IgD-negative memory B cell (primary cell): ENCODE results near the gene NOTCH2. TPM values are rescaled to one million over a fixed set of nuclear protein-coding genes. Genes with fewer than 3 reads are reported as not detected.

Experiments
- H3K27ac Mint-ChIP-seq, 3 donors: one replicate each; pipeline ENCODE4 v1.8.0; 2020 to 2022; ENCODE audit warnings: mild to moderate bottlenecking in 3 of 3, mixed read lengths in 3 of 3, moderate library complexity in 1 of 3
- H3K27me3 Mint-ChIP-seq: one replicate; pipeline ENCODE4 v1.8.0; 2021; ENCODE audit warnings: mixed read lengths
- H3K36me3 Mint-ChIP-seq: one replicate; pipeline ENCODE4 v1.8.0; 2020; ENCODE audit warnings: mild to moderate bottlenecking, mixed read lengths
- H3K4me1 Mint-ChIP-seq, 3 donors: one replicate each; pipeline ENCODE4 v1.8.0; 2020 to 2022; ENCODE audit warnings: mixed read lengths in 3 of 3, mild to moderate bottlenecking in 1 of 3
- H3K4me3 Mint-ChIP-seq, 4 donors: one replicate each; pipeline ENCODE4 v1.8.0; 2020 to 2022; ENCODE audit warnings: mild to moderate bottlenecking in 4 of 4, mixed read lengths in 4 of 4, moderate library complexity in 3 of 4
- H3K9me3 Mint-ChIP-seq, 3 donors: one replicate each; pipeline ENCODE4 v1.8.0; 2020 to 2021; ENCODE audit warnings: mixed read lengths in 3 of 3, mild to moderate bottlenecking in 1 of 3
- polyA plus RNA-seq: library from polyadenylated mRNA; unstranded; fragments of 300-500 nt; fragmentation: Illumina TruSeq; gene quantifications from one replicate; pipeline ENCODE4 v1.2.3, GENCODE V29; 2021

NOTCH2 gene
- polyA plus RNA-seq, 1 donor from 2014 or later: 46.5 TPM

DNA sequence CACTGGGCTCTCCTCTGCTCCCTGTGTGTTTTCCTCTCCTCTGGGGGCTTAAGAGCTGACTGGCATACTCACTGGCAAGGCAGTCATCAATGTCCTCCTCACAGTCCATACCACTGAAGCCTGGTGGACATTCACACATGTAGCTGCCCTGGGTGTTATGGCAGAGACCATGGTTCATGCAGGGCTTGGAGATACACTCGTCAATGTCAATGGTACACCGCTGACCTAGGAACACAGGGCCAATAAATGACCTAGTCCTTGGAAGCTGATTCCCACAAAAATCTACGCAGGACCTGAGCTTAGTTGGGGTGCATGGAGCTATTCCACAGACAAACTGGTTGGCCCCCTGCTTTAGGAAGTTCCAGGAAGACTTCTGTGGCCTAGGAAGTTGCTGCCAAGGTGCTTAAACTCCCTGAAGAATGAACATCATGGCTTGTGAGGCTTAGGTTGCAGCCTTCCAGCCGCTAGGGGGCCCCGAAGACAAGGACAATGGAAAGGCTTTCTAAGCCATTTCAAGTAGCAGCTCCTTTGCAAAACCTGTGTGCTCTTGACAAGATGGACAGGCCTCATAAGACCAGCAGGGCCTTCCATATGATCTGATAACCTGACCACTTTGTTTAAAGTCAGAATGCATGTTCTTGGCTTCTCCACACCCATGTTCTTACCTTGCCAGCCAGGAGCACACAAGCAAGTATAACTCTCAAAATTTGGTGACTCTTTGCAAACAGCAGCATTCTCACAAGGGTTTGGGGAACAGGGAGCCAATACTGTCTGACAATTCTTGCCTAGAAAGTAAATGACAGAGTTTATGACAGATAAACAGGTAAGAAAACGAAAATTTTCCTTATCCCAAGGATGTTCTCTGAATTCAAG lies 120.9 kb downstream of the NOTCH2 start:
- peaks cover 1 to 12% (median 3%) of the 10 kb centered on the region in 3 donors for H3K4me1 Mint-ChIP-seq
- no peak overlapping the region for H3K27ac Mint-ChIP-seq
- peaks cover 4% of the 10 kb centered on the region for H3K36me3 Mint-ChIP-seq
- no peak overlapping the region for H3K4me3 Mint-ChIP-seq
- no peaks in the 10 kb centered on the region for H3K9me3 Mint-ChIP-seq
- H3K27me3 Mint-ChIP-seq: no peaks in the 10 kb centered on the region

DNA sequence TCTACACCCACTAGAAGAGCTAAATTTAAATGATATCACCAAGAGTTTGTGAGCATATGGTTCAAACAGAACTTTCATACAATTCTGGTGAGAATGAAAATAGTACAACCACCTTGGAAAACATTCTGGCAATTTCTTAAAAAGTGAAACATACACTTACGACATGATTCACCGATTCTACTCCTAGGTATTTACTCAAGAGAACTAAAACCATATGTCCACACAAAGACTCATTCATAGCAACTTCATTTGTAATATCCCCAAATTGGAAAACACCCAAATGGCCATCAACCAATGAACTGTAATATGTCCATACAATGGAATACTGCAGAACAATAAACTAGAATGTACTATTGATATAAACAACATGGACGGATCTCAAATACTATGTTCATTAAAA lies 122.0 kb downstream of the NOTCH2 start:
- no peaks in the 10 kb centered on the region for H3K9me3 Mint-ChIP-seq
- no peaks in the 10 kb centered on the region for H3K27me3 Mint-ChIP-seq
- no peak overlapping the region for H3K27ac Mint-ChIP-seq
- H3K4me3 Mint-ChIP-seq: no peak overlapping the region
- peaks cover 1 to 12% (median 3%) of the 10 kb centered on the region in 3 donors for H3K4me1 Mint-ChIP-seq
- peaks cover 4% of the 10 kb centered on the region for H3K36me3 Mint-ChIP-seq

DNA sequence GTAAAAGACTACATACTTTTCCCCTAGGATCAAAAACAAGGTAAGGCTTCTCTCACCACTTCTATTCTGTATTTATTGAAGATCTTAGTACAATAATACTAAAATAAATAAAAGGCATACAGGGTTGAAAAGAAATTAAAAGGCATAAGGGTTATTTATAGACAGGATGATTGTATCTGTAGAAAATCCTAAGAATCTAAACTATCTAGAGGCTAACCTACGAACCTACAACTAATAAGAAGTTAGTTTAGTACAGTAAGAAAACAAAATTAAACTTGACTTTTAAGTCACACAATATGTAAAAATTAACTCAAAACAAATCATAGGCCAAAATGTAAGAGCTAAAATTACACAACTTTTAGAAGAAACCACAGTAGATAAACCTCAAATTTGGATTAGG lies 122.7 kb downstream of the NOTCH2 start:
- H3K27ac Mint-ChIP-seq: peak overlapping the region in 1 of 3 donors; percentile 15
- H3K9me3 Mint-ChIP-seq: no peaks in the 10 kb centered on the region
- H3K36me3 Mint-ChIP-seq: peaks cover 4% of the 10 kb centered on the region
- H3K4me1 Mint-ChIP-seq: peaks cover 1 to 12% (median 3%) of the 10 kb centered on the region in 3 donors
- H3K27me3 Mint-ChIP-seq: no peaks in the 10 kb centered on the region
- H3K4me3 Mint-ChIP-seq: no peak overlapping the region

DNA sequence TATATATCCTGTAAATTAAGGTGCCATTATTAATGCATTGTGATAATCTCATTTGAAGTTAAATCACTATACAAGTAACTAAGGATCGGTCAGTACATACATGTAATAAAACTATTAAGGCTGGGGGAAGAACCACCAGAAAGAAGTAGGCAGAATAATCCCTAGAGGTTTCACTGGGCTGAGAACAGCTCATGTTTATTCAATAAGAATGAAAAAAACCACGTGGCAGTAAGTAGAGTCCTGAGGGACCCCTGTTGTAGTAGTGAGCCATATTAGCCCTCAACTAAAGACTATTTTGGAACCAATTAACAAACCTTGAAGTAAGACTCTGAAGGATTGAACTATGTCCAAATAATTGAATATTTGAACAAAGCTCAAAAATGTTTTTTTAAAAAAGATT lies 126.2 kb downstream of the NOTCH2 start:
- Mint-ChIP-seq H3K27me3 (no peaks in the 10 kb centered on the region), H3K27ac (no peak overlapping the region), H3K9me3 (no peaks in the 10 kb centered on the region), H3K4me3 (peak overlapping the region in 1 of 4 donors; percentile 41), H3K4me1 (peaks cover 1 to 12% (median 3%) of the 10 kb centered on the region in 3 donors), H3K36me3 (peaks cover 7% of the 10 kb centered on the region)

DNA sequence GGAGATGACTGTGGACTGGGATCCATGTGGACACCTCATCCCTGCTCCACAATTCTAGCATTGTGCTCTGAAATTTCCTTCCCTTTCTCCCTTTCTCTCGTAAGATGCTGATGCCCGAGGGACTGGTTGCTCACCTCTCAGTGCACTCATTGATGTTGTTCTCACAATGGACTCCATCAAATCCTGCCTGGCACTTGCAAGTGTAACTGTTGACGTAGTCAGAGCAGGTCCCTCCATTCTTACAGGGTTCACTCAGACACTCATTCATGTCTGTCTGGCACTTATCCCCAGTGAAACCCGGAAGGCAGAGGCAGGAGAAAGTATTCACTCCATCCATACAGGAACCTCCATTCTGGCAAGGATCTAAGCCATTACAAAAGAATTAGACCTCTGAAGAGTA lies 128.1 kb downstream of the NOTCH2 start:
- Mint-ChIP-seq H3K9me3 (no peaks in the 10 kb centered on the region), H3K27ac (no peak overlapping the region), H3K4me1 (peaks cover 1 to 12% (median 3%) of the 10 kb centered on the region in 3 donors)

DNA sequence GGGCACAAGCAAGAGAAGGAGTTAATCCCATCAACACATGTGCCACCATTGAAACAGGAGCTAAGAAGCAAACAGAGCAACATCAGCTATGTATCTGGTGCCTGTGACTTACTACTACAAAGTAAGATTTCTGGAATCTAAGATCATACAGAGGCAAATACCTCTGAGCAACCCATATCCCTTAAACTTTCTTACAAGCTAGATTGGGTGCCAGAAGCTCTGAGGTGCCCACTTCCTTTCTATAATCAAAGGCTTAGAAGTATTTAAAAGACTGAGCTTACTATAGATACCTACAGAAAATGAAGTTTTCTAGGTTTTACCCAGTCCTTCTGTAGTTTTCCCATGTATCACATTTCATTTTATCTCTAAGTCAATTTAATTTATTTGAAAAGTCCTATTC lies 128.8 kb downstream of the NOTCH2 start:
- H3K4me1 Mint-ChIP-seq: peaks cover 0 to 6% (median 1%) of the 10 kb centered on the region in 3 donors
- H3K9me3 Mint-ChIP-seq: peaks cover 0 to 2% (median 0%) of the 10 kb centered on the region in 3 donors
- H3K36me3 Mint-ChIP-seq: peaks cover 11% of the 10 kb centered on the region
- H3K27me3 Mint-ChIP-seq: no peaks in the 10 kb centered on the region
- no peak overlapping the region for H3K4me3 Mint-ChIP-seq
- no peak overlapping the region for H3K27ac Mint-ChIP-seq

More for the DNA sequence above, 128.1 kb downstream of the NOTCH2 start:
- Mint-ChIP-seq H3K27me3 (no peaks in the 10 kb centered on the region), H3K4me3 (no peak overlapping the region), H3K36me3 (peaks cover 9% of the 10 kb centered on the region)

DNA sequence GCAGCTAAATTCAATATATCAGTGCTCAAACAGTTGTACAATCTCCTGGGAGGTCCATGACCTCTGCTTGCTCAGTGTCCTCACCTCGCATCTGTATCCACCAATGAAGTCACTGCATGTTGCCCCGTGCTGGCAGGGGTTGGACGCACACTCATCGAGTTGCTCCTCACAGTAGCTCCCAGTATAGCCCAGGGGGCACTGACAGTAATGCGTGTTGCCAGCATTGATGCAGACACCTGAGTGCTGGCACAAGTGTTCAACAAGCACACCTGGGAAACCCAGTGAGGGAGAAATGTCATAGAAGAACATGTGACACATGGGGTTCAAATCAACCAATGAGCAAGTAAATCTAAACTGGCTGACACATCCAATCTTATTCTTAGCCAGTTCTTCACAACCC lies 132.3 kb downstream of the NOTCH2 start:
- Mint-ChIP-seq H3K36me3 (peaks cover 39% of the 10 kb centered on the region), H3K27me3 (no peaks in the 10 kb centered on the region), H3K4me3 (no peak overlapping the region), H3K9me3 (peaks cover 0 to 6% (median 6%) of the 10 kb centered on the region in 3 donors), H3K4me1 (peaks cover 0 to 1% (median 0%) of the 10 kb centered on the region in 3 donors), H3K27ac (peak overlapping the region in 1 of 3 donors; percentile 33)

DNA sequence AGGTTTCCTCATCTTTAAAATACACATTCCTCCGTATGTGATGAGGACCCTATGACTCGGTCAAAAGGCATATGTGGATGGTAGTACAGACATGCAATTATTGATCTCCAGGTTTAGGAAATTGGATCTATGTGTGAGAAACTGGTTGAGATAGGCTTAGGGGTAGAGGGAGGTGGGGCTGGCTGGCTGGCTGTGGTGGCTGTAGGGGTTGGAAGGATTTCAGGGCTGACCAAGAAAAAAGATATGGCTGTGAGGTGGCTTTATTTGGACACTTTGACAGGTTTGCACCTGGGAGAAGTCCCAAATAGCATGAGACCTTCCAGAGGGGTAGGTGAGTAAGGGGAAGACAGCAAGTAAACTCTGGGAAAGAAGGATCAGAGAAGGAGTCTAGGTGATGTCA lies 133.5 kb downstream of the NOTCH2 start:
- H3K36me3 Mint-ChIP-seq: peaks cover 36% of the 10 kb centered on the region
- H3K27me3 Mint-ChIP-seq: no peaks in the 10 kb centered on the region
- H3K4me3 Mint-ChIP-seq: no peak overlapping the region
- H3K4me1 Mint-ChIP-seq: peaks cover 0 to 1% (median 0%) of the 10 kb centered on the region in 3 donors
- peak overlapping the region in 1 of 3 donors; percentile 23 for H3K27ac Mint-ChIP-seq
- peaks cover 0 to 6% (median 6%) of the 10 kb centered on the region in 3 donors for H3K9me3 Mint-ChIP-seq

DNA sequence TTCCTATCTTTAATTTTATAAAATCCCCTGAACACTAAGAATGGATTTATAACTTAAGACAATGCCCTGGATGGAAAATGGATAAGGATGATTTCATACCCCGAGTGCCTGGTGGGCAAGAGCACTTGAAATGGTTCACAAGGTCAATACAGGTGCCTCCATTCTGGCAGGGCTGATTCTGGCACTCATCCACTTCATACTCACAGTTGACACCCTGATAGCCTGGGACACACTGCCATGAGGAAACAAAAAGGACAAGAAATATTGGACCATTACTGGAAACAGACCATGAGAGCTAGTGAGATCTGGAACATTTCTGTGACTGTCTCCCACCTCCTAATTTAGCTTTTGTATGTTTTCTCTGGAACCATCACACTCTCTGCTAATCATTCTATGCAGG lies 134.1 kb downstream of the NOTCH2 start:
- H3K36me3 Mint-ChIP-seq: peaks cover 36% of the 10 kb centered on the region
- H3K4me3 Mint-ChIP-seq: no peak overlapping the region
- H3K27me3 Mint-ChIP-seq: no peaks in the 10 kb centered on the region
- no peak overlapping the region for H3K27ac Mint-ChIP-seq
- peaks cover 0 to 6% (median 6%) of the 10 kb centered on the region in 3 donors for H3K9me3 Mint-ChIP-seq
- H3K4me1 Mint-ChIP-seq: peaks cover 0 to 1% (median 0%) of the 10 kb centered on the region in 3 donors

DNA sequence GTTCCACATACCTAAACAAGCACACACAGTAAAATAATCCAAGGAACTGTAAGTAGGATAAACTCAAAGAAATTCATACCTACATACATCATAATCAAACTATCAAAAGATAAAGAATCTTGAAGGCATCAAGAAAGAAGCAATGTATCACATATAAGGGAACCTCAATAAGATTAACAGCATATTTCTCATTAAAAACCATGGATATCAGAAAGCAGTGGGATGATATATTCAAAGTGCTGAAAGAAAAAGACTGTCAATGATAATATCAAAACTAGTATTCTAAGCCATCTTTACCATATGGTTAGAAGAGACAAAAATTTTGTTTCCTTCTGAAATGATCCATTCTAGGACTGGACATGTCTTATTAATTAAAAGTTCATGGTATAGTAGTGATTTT lies 136.1 kb downstream of the NOTCH2 start:
- H3K4me3 Mint-ChIP-seq: no peak overlapping the region
- H3K9me3 Mint-ChIP-seq: peaks cover 0 to 6% (median 6%) of the 10 kb centered on the region in 3 donors
- peaks cover 38% of the 10 kb centered on the region for H3K36me3 Mint-ChIP-seq
- H3K4me1 Mint-ChIP-seq: peaks cover 0 to 1% (median 0%) of the 10 kb centered on the region in 3 donors
- no peak overlapping the region for H3K27ac Mint-ChIP-seq
- H3K27me3 Mint-ChIP-seq: no peaks in the 10 kb centered on the region

DNA sequence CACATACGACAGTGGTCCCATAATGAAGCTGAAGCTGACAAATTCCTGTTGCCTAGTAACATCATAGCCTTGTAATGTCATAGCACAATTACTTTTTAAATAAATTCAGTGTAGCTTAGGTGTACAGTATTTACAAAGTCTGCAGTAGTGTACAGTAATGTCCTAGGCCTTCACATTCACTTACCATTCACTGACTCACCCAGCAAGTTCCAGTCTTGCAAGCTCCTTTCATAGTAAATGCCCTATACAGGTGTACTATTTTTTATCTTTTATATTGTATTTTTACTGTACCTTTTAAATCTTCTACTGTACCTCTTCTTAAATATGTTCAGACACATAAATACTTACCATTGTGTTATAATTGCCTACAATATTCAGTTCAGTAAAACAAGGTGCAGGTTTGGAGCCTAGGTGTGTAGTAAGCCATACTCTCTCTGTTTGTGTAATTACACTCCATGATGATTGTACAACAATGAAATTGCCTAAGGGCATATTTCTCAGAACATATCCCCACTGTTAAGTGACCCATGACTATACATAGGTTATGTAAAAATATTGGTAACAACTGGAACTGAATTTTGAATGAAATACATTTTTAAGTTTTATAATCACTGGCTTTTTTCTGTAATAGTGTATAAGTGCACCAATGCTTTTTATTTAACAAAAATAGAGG lies 139.7 kb downstream of the NOTCH2 start:
- Mint-ChIP-seq H3K9me3 (peaks cover 0 to 6% (median 4%) of the 10 kb centered on the region in 3 donors), H3K27me3 (no peaks in the 10 kb centered on the region), H3K4me1 (no peaks in the 10 kb centered on the region), H3K4me3 (no peak overlapping the region), H3K27ac (no peak overlapping the region), H3K36me3 (peaks cover 26% of the 10 kb centered on the region)

DNA sequence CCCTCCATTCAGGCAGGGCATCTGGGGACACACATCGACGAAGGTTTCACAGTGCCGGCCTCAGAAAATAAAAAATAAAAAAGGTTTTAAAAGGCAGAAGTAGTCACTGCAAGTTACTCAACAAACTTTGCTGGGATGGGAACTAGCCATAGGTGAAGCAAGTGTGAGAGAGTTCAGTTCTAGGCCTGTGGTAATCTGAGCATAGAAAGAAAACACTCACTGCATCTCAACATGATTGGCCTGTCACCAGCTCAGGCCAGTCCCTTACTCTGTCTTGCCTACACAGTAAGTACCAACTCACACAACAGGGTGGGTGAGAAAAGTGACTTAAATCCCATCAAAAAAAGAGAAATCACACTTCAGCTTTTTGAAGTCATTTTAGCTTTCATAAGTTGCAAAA lies 142.9 kb downstream of the NOTCH2 start:
- peaks cover 7% of the 10 kb centered on the region for H3K36me3 Mint-ChIP-seq
- no peaks in the 10 kb centered on the region for H3K9me3 Mint-ChIP-seq
- H3K27ac Mint-ChIP-seq: no peak overlapping the region
- H3K27me3 Mint-ChIP-seq: no peaks in the 10 kb centered on the region
- H3K4me3 Mint-ChIP-seq: no peak overlapping the region
- H3K4me1 Mint-ChIP-seq: no peaks in the 10 kb centered on the region

DNA sequence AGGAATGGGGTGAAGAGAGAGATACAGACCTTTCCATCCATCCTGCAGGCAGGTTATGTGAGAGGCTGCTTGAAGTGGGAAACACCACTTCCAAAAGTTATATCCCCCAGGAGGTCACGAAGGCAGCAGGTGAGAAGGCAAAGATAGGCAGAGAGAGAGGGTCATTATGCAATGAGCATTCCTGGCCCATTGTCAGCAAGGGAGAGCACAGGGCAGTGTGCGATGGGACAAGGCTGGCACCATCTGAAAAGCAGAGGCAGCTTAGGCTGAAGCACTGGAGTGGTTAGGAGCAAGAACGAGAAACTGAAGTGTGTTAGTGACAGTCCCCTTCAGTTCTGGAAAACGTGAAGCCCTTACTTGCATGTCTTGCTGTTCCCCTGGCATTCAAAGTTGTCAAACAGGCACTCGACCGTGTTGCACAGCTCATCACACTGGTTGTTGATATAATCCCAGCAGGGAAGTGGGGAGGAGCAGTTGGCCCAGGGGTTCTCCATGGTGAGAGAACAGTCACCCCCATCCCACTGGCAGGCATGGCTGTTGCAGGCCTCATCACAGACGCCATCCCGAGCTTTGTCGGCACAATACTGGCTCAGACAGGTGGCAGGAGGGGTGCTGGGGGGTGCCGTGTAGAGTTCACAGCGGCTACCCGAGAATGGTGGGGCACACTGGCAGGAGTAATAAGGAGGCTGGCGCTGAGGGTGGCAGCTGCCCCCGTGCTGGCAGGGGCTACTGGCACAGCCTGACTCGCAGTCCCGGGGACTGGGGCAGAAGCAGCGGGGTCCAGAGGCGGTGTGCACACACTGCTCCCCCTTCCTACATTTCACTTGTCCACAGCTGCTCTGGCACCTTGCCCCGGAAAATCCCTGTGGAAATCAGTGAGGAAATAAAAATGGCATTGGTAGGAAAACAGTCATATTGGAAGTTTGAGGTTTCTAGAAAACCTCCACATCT lies 144.2 kb downstream of the NOTCH2 start:
- no peaks in the 10 kb centered on the region for H3K4me1 Mint-ChIP-seq
- H3K9me3 Mint-ChIP-seq: no peaks in the 10 kb centered on the region
- H3K36me3 Mint-ChIP-seq: peaks cover 9% of the 10 kb centered on the region
- no peaks in the 10 kb centered on the region for H3K27me3 Mint-ChIP-seq
- H3K4me3 Mint-ChIP-seq: peak overlapping the region in 1 of 4 donors; percentile 40
- H3K27ac Mint-ChIP-seq: peak overlapping the region in 2 of 3 donors; percentile 23 to 70

DNA sequence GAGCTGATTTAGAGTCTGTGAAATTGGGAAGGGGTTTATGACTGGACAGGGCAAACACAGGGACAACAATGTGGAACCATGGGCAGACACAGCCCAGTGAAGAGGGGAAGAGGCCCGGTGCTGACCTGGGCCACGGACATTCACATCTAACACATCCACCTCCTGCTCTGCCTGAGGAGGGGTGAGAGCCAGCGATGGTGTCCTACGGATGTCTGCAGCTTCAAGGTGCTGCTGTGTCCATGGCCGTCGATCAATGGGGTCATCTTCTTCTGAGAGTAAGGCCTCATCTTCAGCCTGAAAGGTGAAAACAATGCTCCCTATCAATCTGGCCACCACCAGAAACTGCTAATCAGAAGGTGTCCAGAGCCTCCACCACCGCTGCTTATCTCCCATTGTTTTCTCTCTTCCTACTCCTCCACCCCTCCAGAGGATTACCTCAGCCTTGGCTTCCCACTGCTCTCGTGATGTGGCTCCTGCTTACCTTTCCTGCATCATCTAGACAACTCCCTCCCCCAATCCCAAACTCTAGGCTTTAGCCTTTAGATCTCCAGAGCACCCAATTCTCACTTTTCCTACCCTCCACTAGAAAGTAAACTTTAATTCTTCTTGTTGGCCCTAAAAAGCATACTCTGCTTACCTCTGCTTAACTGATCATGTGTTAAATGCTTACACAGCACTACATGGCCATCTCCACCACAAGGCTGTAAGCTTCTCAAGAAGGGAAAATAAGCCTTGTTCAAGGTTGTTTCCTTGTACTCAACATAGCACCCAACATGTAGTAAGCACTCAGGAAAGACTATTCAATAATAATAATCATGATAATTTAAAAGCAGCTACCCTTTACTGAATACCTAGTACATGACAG lies 149.1 kb downstream of the NOTCH2 start:
- no peaks in the 10 kb centered on the region for H3K4me1 Mint-ChIP-seq
- no peaks in the 10 kb centered on the region for H3K27me3 Mint-ChIP-seq
- peak overlapping the region in 1 of 3 donors; percentile 3 for H3K27ac Mint-ChIP-seq
- no peak overlapping the region for H3K4me3 Mint-ChIP-seq
- H3K9me3 Mint-ChIP-seq: no peaks in the 10 kb centered on the region
- H3K36me3 Mint-ChIP-seq: peaks cover 11% of the 10 kb centered on the region
